GM19351 (cell line): ENCODE data around the gene NUTM1.
"Not testable (repeated sequence)": the region's sequence is repeated elsewhere in the genome, so short reads cannot be mapped to it uniquely, and the experiment has no call there.

Experiments used
- ATAC-seq: cut with Tn5 transposase; IDR thresholded peaks from one replicate; pipeline ENCODE4 v1.9.1; 2021; ENCODE audit warnings: mild to moderate bottlenecking, moderate library complexity; ENCODE audit not compliant: unreplicated experiment

Gene NUTM1

GRCh38 chr15:34362047-34362773, 19.1 kb downstream of the NUTM1 start:
- ATAC-seq, result no peak

- no peak for ATAC-seq
Observed at GRCh38 chr15:34364041-34364440, 20.9 kb downstream of the NUTM1 start.

- ATAC-seq, result no peak
Observed at GRCh38 chr15:34365091-34365825, 22.1 kb downstream of the NUTM1 start.

- no peak for ATAC-seq
Observed at GRCh38 chr15:34365836-34366235, 22.7 kb downstream of the NUTM1 start.

GRCh38 chr15:34366271-34367065, 23.4 kb downstream of the NUTM1 start:
- no peak for ATAC-seq

- peak; percentile 68 for ATAC-seq
Observed at GRCh38 chr15:34367101-34368081, 24.3 kb downstream of the NUTM1 start, which contains the start of gene LPCAT4. Gene LPCAT4 (minus strand): TSS chr15:34367196. CDS start chr15:34367100, 96 bp downstream.

GRCh38 chr15:34370129-34370528, 27.0 kb downstream of the NUTM1 start:
- no peak for ATAC-seq

- ATAC-seq, result no peak
Observed at GRCh38 chr15:34370643-34371042, 27.5 kb downstream of the NUTM1 start.

GRCh38 chr15:34373951-34374350, 30.8 kb downstream of the NUTM1 start:
- no peak for ATAC-seq

- ATAC-seq, result no peak
Observed at GRCh38 chr15:34374816-34375215, 31.7 kb downstream of the NUTM1 start.

- not testable (repeated sequence) for ATAC-seq
Observed at GRCh38 chr15:34375541-34375940, 32.4 kb downstream of the NUTM1 start.

- ATAC-seq, result no peak
Observed at GRCh38 chr15:34376856-34377255, 33.7 kb downstream of the NUTM1 start.

GRCh38 chr15:34380491-34380890, 37.4 kb downstream of the NUTM1 start:
- ATAC-seq, result not testable (repeated sequence)

GRCh38 chr15:34381829-34382521, 38.9 kb downstream of the NUTM1 start:
- ATAC-seq, result not testable (repeated sequence)

GRCh38 chr15:34389594-34390086, 46.5 kb downstream of the NUTM1 start:
- not testable (repeated sequence) for ATAC-seq

GRCh38 chr15:34392981-34393380, 49.9 kb downstream of the NUTM1 start:
- not testable (repeated sequence) for ATAC-seq

GRCh38 chr15:34397637-34398259, 54.6 kb downstream of the NUTM1 start:
- not testable (repeated sequence) for ATAC-seq

- peak; percentile 66 for ATAC-seq
Observed at GRCh38 chr15:34403160-34403598, 60.1 kb downstream of the NUTM1 start.

GRCh38 chr15:34403899-34404298, 60.8 kb downstream of the NUTM1 start:
- peak; percentile 70 for ATAC-seq
